HepG2 (cell line): Measurements from ENCODE around the gene ZNF563. TPM values are rescaled to one million over a fixed set of nuclear protein-coding genes. Genes with fewer than 3 reads are reported as not detected.
A peak's percentile ranks its signal among the peaks of the same experiment; 100 is the strongest.

Source experiments
- AGO1 ChIP-seq: fragments of 200-400 bp; formaldehyde crosslinking; IDR thresholded peaks from 2 replicates; pipeline ENCODE4 v1.6.1; 2017; ENCODE audit warnings: mild to moderate bottlenecking, low read depth, low read length, moderate library complexity; ENCODE audit not compliant: poor library complexity, severe bottlenecking
- ASH2L ChIP-seq: fragments of 300-600, 200-600 bp; sonication (generic); IDR thresholded peaks from 2 replicates; pipeline ENCODE4 v1.7.0; 2017; ENCODE audit warnings: low read depth, mild to moderate bottlenecking, moderate library complexity, mixed read lengths, low read length; ENCODE audit not compliant: insufficient read length
- ATAD3A ChIP-seq: sonication (generic); formaldehyde crosslinking; IDR thresholded peaks from 2 replicates; pipeline ENCODE4 v1.4.0; 2020; ENCODE audit warnings: missing genetic modification reagents
- HDAC1 ChIP-seq: sonication (generic); formaldehyde crosslinking; IDR thresholded peaks from 2 replicates; pipeline ENCODE4 v1.5.1; 2020; ENCODE audit warnings: mild to moderate bottlenecking, missing genetic modification reagents
- IRF2 ChIP-seq: IDR thresholded peaks from 2 replicates; pipeline ENCODE4 v1.6.1; 2018; ENCODE audit warnings: missing genetic modification reagents, missing compliant biosample characterization
- MAZ ChIP-seq, 2 experiments: sonication (generic) in 1 of 2; formaldehyde crosslinking in 1 of 2; IDR thresholded peaks; 2 replicates each; pipeline versions ENCODE4 v1.5.0 to v1.6.1; 2012 to 2020; ENCODE audit warnings: low read depth in 2 of 2, mild to moderate bottlenecking in 2 of 2, borderline replicate concordance in 1 of 2, improper control_type of control experiment in 1 of 2, low read length in 1 of 2, missing genetic modification reagents in 1 of 2, moderate library complexity in 1 of 2
- NCOA1 ChIP-seq: sonication (generic); formaldehyde crosslinking; IDR thresholded peaks from 2 replicates; pipeline ENCODE4 v1.9.0; 2021; ENCODE audit warnings: missing genetic modification reagents
- PAX8 ChIP-seq: sonication (generic); formaldehyde crosslinking; IDR thresholded peaks from 2 replicates; pipeline ENCODE4 v1.8.0; 2022; ENCODE audit warnings: mild to moderate bottlenecking, missing genetic modification reagents, borderline replicate concordance
- POGZ ChIP-seq: sonication (generic); formaldehyde crosslinking; IDR thresholded peaks from 2 replicates; pipeline ENCODE4 v1.4.0; 2020; ENCODE audit warnings: mild to moderate bottlenecking, missing genetic modification reagents
- POLR2G ChIP-seq: fragments of 200-400 bp; formaldehyde crosslinking; IDR thresholded peaks from 2 replicates; pipeline ENCODE4 v1.6.1; 2018; ENCODE audit warnings: mild to moderate bottlenecking, low read depth, low read length, moderate library complexity
- SALL1 ChIP-seq: sonication (generic); formaldehyde crosslinking; IDR thresholded peaks from 2 replicates; pipeline ENCODE4 v1.8.0; 2022; ENCODE audit warnings: mild to moderate bottlenecking, missing genetic modification reagents
- SNAPC2 ChIP-seq: sonication (generic); formaldehyde crosslinking; IDR thresholded peaks from 2 replicates; pipeline ENCODE4 v1.8.1; 2022; ENCODE audit warnings: mild to moderate bottlenecking, missing genetic modification reagents
- ZBTB7B ChIP-seq: sonication (generic); formaldehyde crosslinking; IDR thresholded peaks from 2 replicates; pipeline ENCODE4 v1.4.0; 2020; ENCODE audit warnings: missing genetic modification reagents
- ZNF431 ChIP-seq: sonication (generic); formaldehyde crosslinking; IDR thresholded peaks from 2 replicates; pipeline ENCODE4 v1.9.0; 2022; ENCODE audit warnings: missing genetic modification reagents, low read depth, mild to moderate bottlenecking, borderline replicate concordance
- ZNF510 ChIP-seq: sonication (generic); formaldehyde crosslinking; IDR thresholded peaks from 2 replicates; pipeline ENCODE4 v1.4.0; 2020; ENCODE audit warnings: low read depth, mild to moderate bottlenecking, missing genetic modification reagents
- ZNF724P ChIP-seq: sonication (generic); formaldehyde crosslinking; IDR thresholded peaks from 2 replicates; pipeline ENCODE4 v1.8.0; 2022; ENCODE audit warnings: missing genetic modification reagents, borderline replicate concordance
- ZNF781 ChIP-seq: sonication (generic); formaldehyde crosslinking; IDR thresholded peaks from 2 replicates; pipeline ENCODE4 v1.5.1; 2020; ENCODE audit warnings: borderline replicate concordance, mild to moderate bottlenecking, missing genetic modification reagents; ENCODE audit errors: not compliant biosample characterization
- ZNF790 ChIP-seq: sonication (generic); formaldehyde crosslinking; IDR thresholded peaks from 2 replicates; pipeline ENCODE4 v1.8.0; 2022; ENCODE audit warnings: missing genetic modification reagents, mild to moderate bottlenecking, borderline replicate concordance
- ZSCAN31 ChIP-seq: sonication (generic); formaldehyde crosslinking; IDR thresholded peaks from 2 replicates; pipeline ENCODE4 v1.5.0; 2020; ENCODE audit warnings: low read depth, mild to moderate bottlenecking, missing genetic modification reagents
- polyA plus RNA-seq, 8 experiments: library from polyadenylated mRNA; depleted of rRNA in 3 of 8; stranded (reverse) in 7 of 8; unstranded in 1 of 8; fragments of >200 nt; fragmentation: Illumina TruSeq in 4 of 8; extraction: Trizol in 4 of 8; gene quantifications; 2 replicates each; pipeline versions ENCODE4 v1.2.1 to v1.2.3, GENCODE V29; 2011 to 2016; ENCODE audit warnings: low read depth in 4 of 8, missing spikeins in 1 of 8, mixed read lengths in 1 of 8; ENCODE audit not compliant: insufficient read depth in 1 of 8
- total RNA-seq, 5 experiments: library from RNA; depleted of rRNA; stranded (reverse); fragments of >200 nt; fragmentation: Illumina TruSeq; extraction: Trizol; gene quantifications; 2 replicates each; pipeline ENCODE4 v1.2.3, GENCODE V29; 2016; ENCODE audit warnings: low read depth in 1 of 5
- TF ChIP-seq, protein P1 (sequence below): sonication (generic); formaldehyde crosslinking; IDR thresholded peaks from 2 replicates; pipeline ENCODE4 v1.5.1; 2020; ENCODE audit warnings: mild to moderate bottlenecking, missing genetic modification reagents, moderate library complexity
- TF ChIP-seq, protein P2 (sequence below): sonication (generic); formaldehyde crosslinking; IDR thresholded peaks from 2 replicates; pipeline ENCODE4 v1.4.0; 2020; ENCODE audit warnings: mild to moderate bottlenecking, missing genetic modification reagents, borderline replicate concordance

The ZNF563 gene
- total and polyA plus RNA-seq, 2 of the 13 experiments (the other 11 are each of a cell fraction or from before 2014, with no cell fraction given) = 7.5 to 19.5 TPM

DNA sequence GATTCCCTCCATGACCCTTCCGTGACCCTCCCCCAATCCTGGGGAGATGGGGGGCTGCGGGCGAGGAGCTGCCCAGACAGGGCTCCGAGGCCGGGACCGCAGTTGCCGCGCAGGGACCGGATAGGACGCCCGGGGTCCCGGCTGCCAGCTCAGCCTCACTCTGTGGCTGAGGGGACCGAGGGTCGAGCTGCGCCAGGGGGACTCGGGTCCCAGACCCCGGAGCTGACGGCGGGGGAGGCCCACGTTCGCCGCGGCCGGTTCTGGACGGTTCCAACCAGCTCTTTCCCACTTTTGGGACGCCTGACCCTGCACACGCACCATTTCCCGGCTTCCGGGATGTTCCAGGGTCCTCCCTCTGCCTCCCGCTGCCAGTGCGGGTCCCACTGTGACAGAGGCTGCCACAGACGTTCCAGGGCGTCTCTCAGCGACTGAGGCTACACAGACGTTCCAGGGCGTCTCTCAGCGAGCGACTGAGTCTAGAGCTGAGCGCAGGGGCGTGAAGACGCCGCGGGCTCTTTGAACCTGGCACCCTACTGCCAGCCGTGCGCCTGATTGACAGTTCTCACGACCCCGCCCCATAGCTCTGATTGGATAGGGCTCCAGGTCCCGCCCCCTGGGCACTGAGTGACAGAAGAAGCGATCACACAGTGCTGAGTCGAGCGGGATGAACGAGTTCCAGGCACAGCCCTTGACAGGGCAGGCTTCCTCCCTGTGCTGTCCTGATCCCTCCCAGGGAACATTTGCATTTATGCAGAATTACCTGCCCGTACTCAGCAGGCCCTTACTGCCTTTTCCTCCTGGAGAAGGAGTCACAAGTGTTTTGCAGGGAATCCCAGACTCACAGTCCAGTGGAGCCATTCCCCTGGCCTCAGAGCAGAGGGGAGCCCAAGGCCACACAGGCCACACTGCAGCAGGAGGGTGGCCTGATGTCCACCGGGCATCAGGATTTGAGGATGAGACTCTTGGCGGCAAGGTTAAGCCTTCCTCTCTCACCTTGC is at the start of gene ZNF563 (continued):
- TF ChIP-seq, protein P1, sequence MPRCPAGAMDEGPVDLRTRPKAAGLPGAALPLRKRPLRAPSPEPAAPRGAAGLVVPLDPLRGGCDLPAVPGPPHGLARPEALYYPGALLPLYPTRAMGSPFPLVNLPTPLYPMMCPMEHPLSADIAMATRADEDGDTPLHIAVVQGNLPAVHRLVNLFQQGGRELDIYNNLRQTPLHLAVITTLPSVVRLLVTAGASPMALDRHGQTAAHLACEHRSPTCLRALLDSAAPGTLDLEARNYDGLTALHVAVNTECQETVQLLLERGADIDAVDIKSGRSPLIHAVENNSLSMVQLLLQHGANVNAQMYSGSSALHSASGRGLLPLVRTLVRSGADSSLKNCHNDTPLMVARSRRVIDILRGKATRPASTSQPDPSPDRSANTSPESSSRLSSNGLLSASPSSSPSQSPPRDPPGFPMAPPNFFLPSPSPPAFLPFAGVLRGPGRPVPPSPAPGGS = peak; percentile 77; the same call in 1 of the 2 replicates
- TF ChIP-seq SALL1 (CRISPR knock-in tag) (peak; percentile 80; the same call in 1 of the 2 replicates), ZNF510 (CRISPR knock-in tag) (no peak), SNAPC2 (CRISPR knock-in tag) (0 out of 2 replicates have a peak, but pooled peaks have one; percentile 91), ZBTB7B (peak; percentile 23; the same call in 1 of the 2 replicates), PAX8 (peak; percentile 5; the same call in 1 of the 2 replicates), ZNF431 (no peak), NCOA1 (CRISPR knock-in tag) (0 out of 2 replicates have a peak, but pooled peaks have one; percentile 68), ATAD3A (CRISPR knock-in tag) (no peak), MAZ (IDR thresholded peaks at IDR 0.05; ENCODE audit: borderline replicate concordance, low read depth, low read length) (no peak), MAZ (CRISPR knock-in tag; IDR thresholded peaks at IDR 0.05; ENCODE audit: low read depth) (0 out of 2 replicates have a peak, but pooled peaks have one; percentile 58), ZNF781 (CRISPR knock-in tag) (peak; percentile 18), ZSCAN31 (peak; percentile 88), POGZ (0 out of 2 replicates have a peak, but pooled peaks have one; percentile 68), HDAC1 (CRISPR knock-in tag) (peak; percentile 76), ZNF724P (CRISPR knock-in tag) (no peak), AGO1 (peak; percentile 76), IRF2 (CRISPR knock-in tag) (peak; percentile 78; the same call in 1 of the 2 replicates), ASH2L (peak; percentile 24), ZNF790 (peak; percentile 59; the same call in 1 of the 2 replicates), POLR2G (peak; percentile 98)
- TF ChIP-seq, protein P2, sequence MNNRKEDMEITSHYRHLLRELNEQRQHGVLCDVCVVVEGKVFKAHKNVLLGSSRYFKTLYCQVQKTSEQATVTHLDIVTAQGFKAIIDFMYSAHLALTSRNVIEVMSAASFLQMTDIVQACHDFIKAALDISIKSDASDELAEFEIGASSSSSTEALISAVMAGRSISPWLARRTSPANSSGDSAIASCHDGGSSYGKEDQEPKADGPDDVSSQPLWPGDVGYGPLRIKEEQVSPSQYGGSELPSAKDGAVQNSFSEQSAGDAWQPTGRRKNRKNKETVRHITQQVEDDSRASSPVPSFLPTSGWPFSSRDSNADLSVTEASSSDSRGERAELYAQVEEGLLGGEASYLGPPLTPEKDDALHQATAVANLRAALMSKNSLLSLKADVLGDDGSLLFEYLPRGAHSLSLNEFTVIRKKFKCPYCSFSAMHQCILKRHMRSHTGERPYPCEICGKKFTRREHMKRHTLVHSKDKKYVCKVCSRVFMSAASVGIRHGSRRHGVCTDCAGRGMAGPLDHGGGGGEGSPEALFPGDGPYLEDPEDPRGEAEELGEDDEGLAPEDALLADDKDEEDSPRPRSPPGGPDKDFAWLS (CRISPR knock-in tag) = no peak
